ENCODE results near the gene ATE1.
"Not testable (repeated sequence)": the region's sequence is repeated elsewhere in the genome, so short reads cannot be mapped to it uniquely, and the experiment has no call there.

The ATE1 gene

DNA sequence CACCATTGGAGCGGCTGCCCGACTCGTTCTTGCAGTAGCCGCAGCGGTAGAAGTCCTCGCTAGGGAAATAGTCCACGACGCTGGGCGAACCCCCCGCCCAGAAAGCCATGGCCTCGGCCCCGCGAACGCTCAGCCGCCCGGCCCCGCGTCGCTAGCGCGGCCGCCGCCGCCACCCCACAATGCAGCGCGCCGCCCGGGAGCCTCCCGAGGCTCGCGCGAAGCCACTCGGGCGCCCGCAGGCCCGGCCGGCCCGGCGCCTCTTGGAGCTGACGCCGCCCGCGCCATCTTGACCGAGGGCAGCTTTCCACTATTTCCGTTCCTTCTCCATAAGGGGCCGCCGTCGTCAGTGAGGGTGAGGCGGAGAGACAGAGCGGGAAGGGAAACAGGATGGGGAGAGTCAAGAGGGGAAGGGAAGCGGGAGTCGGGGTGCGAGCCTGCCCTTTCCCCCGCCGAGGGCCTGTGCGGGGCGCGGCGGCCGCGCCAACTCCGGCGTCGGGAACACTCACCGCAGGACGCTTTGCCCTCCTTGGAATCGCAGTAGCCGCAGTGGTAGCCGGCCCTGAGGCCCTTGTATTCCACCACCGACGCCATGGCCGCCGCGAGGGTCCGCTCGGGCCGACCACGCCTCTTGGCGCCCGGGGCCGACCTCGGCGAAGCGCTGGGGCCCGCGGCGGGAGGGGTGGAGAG is at the start of gene ATE1:
TSS of gene ATE1 (minus strand) at position 191 of the 687 bp plus-strand sequence. CDS start at position 109, 82 bp downstream.
- TF ChIP-seq ELF4 (IDR thresholded peaks at IDR 0.05) (peak; percentile 24; the same call in 1 of the 2 replicates), BHLHE40 (IDR thresholded peaks at IDR 0.05; ENCODE audit: borderline replicate concordance) (no peak), ZNF384 (IDR thresholded peaks at IDR 0.05) (no peak), SUZ12 (IDR thresholded peaks at IDR 0.05) (no peak), L3MBTL2 (conservative IDR thresholded peaks at IDR 0.05) (peak; percentile 79), FOXM1 (IDR thresholded peaks at IDR 0.05; ENCODE audit: borderline replicate concordance) (0 out of 2 replicates have a peak, but pooled peaks have one; percentile 27), NFRKB (IDR thresholded peaks at IDR 0.05) (peak; percentile 32; the same call in 1 of the 2 replicates), HDGF (IDR thresholded peaks at IDR 0.05; ENCODE audit: borderline replicate concordance) (no peak)
- POLR2A ChIA-PET = interaction anchor here (0.6 to 1.7 kb wide), 15 partner anchors 9 to 202 kb away, joined by 3 to 11 read pairs (median 3); partner anchors contain the start of gene NSMCE4A

GRCh38 chr10:121976607-121977006 is 48.8 kb upstream of the ATE1 start:
- ChIA-PET POLR2A (no interaction called here), CTCF (interaction anchor here (1.2 kb wide), 1 partner anchor 164 kb away, joined by 3 read pairs; no protein-coding TSS in a partner anchor)
- DNase-seq (ENCODE audit: extremely low spot score) = no peak
- TF ChIP-seq PKNOX1 (IDR thresholded peaks at IDR 0.05) (no peak), ARNT (IDR thresholded peaks at IDR 0.05) (no peak), LEF1 (IDR thresholded peaks at IDR 0.05; ENCODE audit: borderline replicate concordance) (no peak), CTBP1 (IDR thresholded peaks at IDR 0.05; ENCODE audit: borderline replicate concordance) (no peak), ELF4 (IDR thresholded peaks at IDR 0.05) (no peak), SUZ12 (IDR thresholded peaks at IDR 0.05) (no peak), L3MBTL2 (conservative IDR thresholded peaks at IDR 0.05) (no peak), NFRKB (IDR thresholded peaks at IDR 0.05) (no peak), BHLHE40 (IDR thresholded peaks at IDR 0.05; ENCODE audit: borderline replicate concordance) (no peak), HDGF (IDR thresholded peaks at IDR 0.05; ENCODE audit: borderline replicate concordance) (no peak), FOXK2 (IDR thresholded peaks at IDR 0.05) (no peak), ZNF384 (IDR thresholded peaks at IDR 0.05) (no peak), FOXA1 (IDR thresholded peaks at IDR 0.05) (no peak), SP1 (IDR thresholded peaks at IDR 0.05) (no peak), FOXM1 (IDR thresholded peaks at IDR 0.05; ENCODE audit: borderline replicate concordance) (no peak), TARDBP (IDR thresholded peaks at IDR 0.05) (no peak)

More for the DNA sequence above, at the start of gene ATE1:
- DNase-seq (ENCODE audit: extremely low spot score) = peak; percentile 92
- CTCF ChIA-PET = no interaction called here

GRCh38 chr10:121975295-121976086 is 47.7 kb upstream of the ATE1 start:
- no peak for DNase-seq (ENCODE audit: extremely low spot score)
- TF ChIP-seq FOXM1 (IDR thresholded peaks at IDR 0.05; ENCODE audit: borderline replicate concordance) (peak; percentile 33; the same call in 1 of the 2 replicates), CTBP1 (IDR thresholded peaks at IDR 0.05; ENCODE audit: borderline replicate concordance) (no peak)
- ChIA-PET CTCF (interaction anchor here (1.1 kb wide), 1 partner anchor 67 kb away, joined by 3 read pairs; no protein-coding TSS in a partner anchor), POLR2A (interaction anchor here (1.2 to 2.9 kb wide), 3 partner anchors 22 to 48 kb away, joined by 3 to 11 read pairs (median 8); partner anchors contain the start of gene ATE1)

GRCh38 chr10:121974535-121975294 is 46.9 kb upstream of the ATE1 start, which contains the start of gene NSMCE4A:
Gene NSMCE4A, minus strand, starts transcription at chr10:121975217. Its CDS starts 52 bp downstream, at chr10:121975165.
- 0 out of 2 replicates have a peak, but pooled peaks have one; percentile 74 for TF ChIP-seq L3MBTL2 (conservative IDR thresholded peaks at IDR 0.05)
- no peak for TF ChIP-seq NFRKB (IDR thresholded peaks at IDR 0.05)
- TF ChIP-seq PKNOX1 (IDR thresholded peaks at IDR 0.05) = no peak
- POLR2A ChIA-PET = interaction anchor here (0.8 to 2.9 kb wide), 8 partner anchors 13 to 140 kb away, joined by 3 to 11 read pairs (median 3); partner anchors contain the start of gene ATE1
- peak; percentile 94 for DNase-seq (ENCODE audit: extremely low spot score)
- CTCF ChIA-PET = no interaction called here

DNA sequence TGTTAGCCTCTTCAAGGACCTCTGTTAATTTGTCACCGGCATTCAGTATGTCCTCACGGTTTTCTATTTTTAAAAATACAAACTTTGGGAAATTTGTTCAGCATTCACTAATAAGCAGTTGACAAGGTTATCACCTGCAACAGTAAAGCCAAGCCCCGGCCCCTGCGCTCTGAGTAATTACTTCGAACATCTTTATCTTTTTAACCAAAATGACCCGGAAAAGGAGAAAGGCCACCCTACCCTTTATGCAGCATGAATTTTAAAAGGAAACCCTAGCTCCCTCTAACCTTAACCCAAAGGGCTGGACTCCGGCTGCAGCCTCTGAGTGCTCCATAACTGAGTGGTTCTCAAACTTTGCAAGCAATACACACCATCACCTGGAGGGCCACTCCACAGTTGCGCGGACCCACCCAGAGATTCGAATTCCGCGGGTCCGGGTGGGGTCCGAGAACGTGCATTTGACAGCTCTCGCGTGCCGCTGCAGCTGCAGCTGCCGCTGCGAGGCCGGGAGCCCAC is 46.2 kb upstream of the ATE1 start:
- no peak for TF ChIP-seq TARDBP (IDR thresholded peaks at IDR 0.05)
- no peak for TF ChIP-seq ARNT (IDR thresholded peaks at IDR 0.05)
- ChIA-PET CTCF (no interaction called here), POLR2A (interaction anchor here (0.8 to 2.9 kb wide), 9 partner anchors 13 to 141 kb away, joined by 3 to 11 read pairs (median 3); partner anchors contain the start of gene ATE1)
- DNase-seq (ENCODE audit: extremely low spot score) = no peak

- POLR2A ChIA-PET; DNase-seq (ENCODE audit: extremely low spot score); CTCF ChIA-PET: not testable (repeated sequence)
Observed at GRCh38 chr10:121969086-121969485, 41.3 kb upstream of the ATE1 start.

Data from HEK293T (cell line).